Adrenal gland (tissue), 12 donors: ENCODE results near the gene RBM28. TPM values are rescaled to one million over a fixed set of nuclear protein-coding genes. Genes with fewer than 3 reads are reported as not detected.

Experiments used
- DNase-seq, 7 donors: peaks; one replicate each; pipeline ENCODE4 v3.0.0-alpha.2; 2019 to 2020
- H3K27ac ChIP-seq, 5 donors: fragments of 200-600 bp; sonication (generic) in 4 of 5; 1 replicate in 3 of 5; 2 replicates in 2 of 5; pipeline versions ENCODE4 v1.5.1 to v1.8.0; 2016 to 2020; ENCODE audit warnings: mild to moderate bottlenecking in 1 of 5
- H3K27me3 ChIP-seq: fragments of 200-600 bp; 2 replicates; pipeline ENCODE4 v1.8.0; 2021
- H3K36me3 ChIP-seq, 2 donors: fragments of 200-600 bp; replicated peaks in 1 of 2; 1 replicate in 1 of 2; 2 replicates in 1 of 2; pipeline versions ENCODE4 v1.5.1 to v1.8.0; 2018 to 2022
- H3K4me1 ChIP-seq, 2 donors: fragments of 200-600 bp; replicated peaks in 1 of 2; 1 replicate in 1 of 2; 2 replicates in 1 of 2; pipeline versions ENCODE4 v1.5.1 to v1.8.0; 2018 to 2021
- H3K4me3 ChIP-seq, 4 donors: fragments of 200-600 bp; sonication (generic) in 3 of 4; one replicate each; pipeline ENCODE4 v1.5.1; 2016 to 2018
- H3K9me3 ChIP-seq, 3 donors: fragments of 200-600 bp; sonication (generic) in 1 of 3; replicated peaks in 1 of 3; 1 replicate in 2 of 3; 2 replicates in 1 of 3; pipeline versions ENCODE4 v1.5.1 to v1.8.0; 2016 to 2021
- CTCF ChIP-seq, 6 experiments: fragments of 450-650 bp in 4 of 6; fragments of 200-600 bp in 2 of 6; sonication (generic) in 1 of 6; IDR thresholded peaks; 1 replicate in 5 of 6; 2 replicates in 1 of 6; pipeline versions ENCODE4 v1.5.1 to v1.8.0; 2016 to 2021; ENCODE audit warnings: antibody characterized with exemption in 6 of 6, mild to moderate bottlenecking in 2 of 6, moderate library complexity in 1 of 6
- POLR2A ChIP-seq, 2 donors: fragments of 450-650 bp; IDR thresholded peaks; one replicate each; pipeline ENCODE4 v1.6.1; 2017; ENCODE audit warnings: antibody characterized with exemption in 2 of 2, mild to moderate bottlenecking in 2 of 2, moderate library complexity in 1 of 2
- WGBS, 4 donors: extraction: QIAGEN DNeasy Blood & Tissue Kit in 2 of 4; methylation state at CpG; one replicate each; pipeline versions ENCODE4 v1.1.5 to v1.1.7; 2013 to 2017; 5-methylcytosine and 5-hydroxymethylcytosine counted together
- intact Hi-C, 2 donors: fragments of 100-400 bp; cut with DNase I; formaldehyde crosslinking; loops; one replicate each; pipeline versions ENCODE4 v1.14.1 to v1.15.0; 2022 to 2023
- polyA plus RNA-seq, 3 donors: library from polyadenylated mRNA; stranded (reverse); fragments of 200-250 nt in 2 of 3; fragments of 350-450 nt in 1 of 3; fragmentation: Illumina TruSeq in 1 of 3; extraction: RNeasy Lipid Tissue Mini Kit (QIAGEN cat#74804) in 1 of 3; gene quantifications; one replicate each; pipeline ENCODE4 v1.2.3, GENCODE V29; 2013 to 2014
- total RNA-seq, 9 donors: library from RNA; depleted of rRNA in 4 of 9; stranded (reverse); fragments of >200 nt in 4 of 9; fragments of 120-200 nt in 1 of 9; fragmentation: NEBNext Ultra II Directional in 1 of 9; extraction: Animal tissue kit (Norgen Biotek cat#: 25700) in 1 of 9; gene quantifications; one replicate each; pipeline versions ENCODE4 v1.1.0 to v1.2.4, GENCODE V29; 2013 to 2023
- donor health status: healthy with polysubstance abuse.
- donor health status: Bipolar disorder and iron deficiency.
- donor health status: DM: yes; HTN: yes; CAD: no.
- donor health status: DM: no; HTN: no; CAD: no.
- donor health status: DM: no; HTN: no; CAD: no.
- donor health status: DM: yes; HTN: yes; CAD: no.

The RBM28 gene
- total and polyA plus RNA-seq, 12 donors: 8.0 to 61.3 (median 24.2) TPM

GRCh38 chr7:128262273-128263028 lies 81.3 kb downstream of the RBM28 start:
- intact Hi-C loops: no loop called here
- Histone ChIP-seq H3K36me3 (no peaks in the 10 kb centered on the region), H3K27me3 (peaks cover 3% of the 10 kb centered on the region), H3K27ac (no peak overlapping the region), H3K4me3 (no peak overlapping the region), H3K9me3 (no peaks in the 10 kb centered on the region), H3K4me1 (peaks cover 0 to 9% of the 10 kb centered on the region in 2 donors)
- no peak for DNase-seq
- TF ChIP-seq CTCF (IDR thresholded peaks at IDR 0.05) (no peak), POLR2A (IDR thresholded peaks at IDR 0.05) (no peak)
- WGBS, 4 donors: 90 to 96% (median 93%) methylated on average over 14 to 15 of the region's 15 CpGs

- intact Hi-C loops: no loop called here
- Histone ChIP-seq H3K4me1 (no peaks in the 10 kb centered on the region), H3K4me3 (no peak overlapping the region), H3K36me3 (no peaks in the 10 kb centered on the region), H3K27me3 (no peaks in the 10 kb centered on the region), H3K9me3 (no peaks in the 10 kb centered on the region), H3K27ac (no peak overlapping the region)
- DNase-seq: no peak
- WGBS, 4 donors: 89 to 91% (median 90%) methylated on average over 11 to 12 of the region's 12 CpGs
- TF ChIP-seq POLR2A (IDR thresholded peaks at IDR 0.05) (no peak), CTCF (IDR thresholded peaks at IDR 0.05) (no peak)
These were observed 83.5 kb downstream of the RBM28 start for GRCh38 chr7:128260069-128260795.

GRCh38 chr7:128259131-128260061 lies 84.3 kb downstream of the RBM28 start:
- H3K9me3 ChIP-seq: no peaks in the 10 kb centered on the region
- no peaks in the 10 kb centered on the region for H3K4me1 ChIP-seq
- TF ChIP-seq CTCF (IDR thresholded peaks at IDR 0.05) (no peak), POLR2A (IDR thresholded peaks at IDR 0.05) (no peak)
- H3K27me3 ChIP-seq: peaks cover 2% of the 10 kb centered on the region
- WGBS, 4 donors: 72 to 82% (median 80%) methylated on average over 11 of the region's 11 CpGs
- H3K36me3 ChIP-seq: no peaks in the 10 kb centered on the region
- no peak overlapping the region for H3K4me3 ChIP-seq
- intact Hi-C loops: no loop called here
- DNase-seq: no peak
- no peak overlapping the region for H3K27ac ChIP-seq

GRCh38 chr7:128257458-128257857 lies 86.2 kb downstream of the RBM28 start:
- 74 to 86% (median 81%) methylated on average over 14 of the region's 14 CpGs for WGBS, 4 donors
- peaks cover 7% of the 10 kb centered on the region for H3K27me3 ChIP-seq
- no peak for DNase-seq
- H3K36me3 ChIP-seq: no peaks in the 10 kb centered on the region
- no peak overlapping the region for H3K4me3 ChIP-seq
- H3K27ac ChIP-seq: no peak overlapping the region
- H3K4me1 ChIP-seq: no peaks in the 10 kb centered on the region
- TF ChIP-seq CTCF (IDR thresholded peaks at IDR 0.05) (no peak), POLR2A (IDR thresholded peaks at IDR 0.05) (no peak)
- H3K9me3 ChIP-seq: no peaks in the 10 kb centered on the region
- intact Hi-C loops: no loop called here
